ENCODE measurements around the gene SPPL2B. TPM values are rescaled to one million over a fixed set of nuclear protein-coding genes. Genes with fewer than 3 reads are reported as not detected.

The SPPL2B gene
- total RNA-seq, 4 donors from 2014 or later = 14.3 to 58.5 (median 31.5) TPM

GRCh38 chr19:2398735-2399305, 70.3 kb downstream of the SPPL2B start:
- Histone ChIP-seq H3K4me3 (no peak overlapping the region), H3K27ac (no peak overlapping the region), H3K9me3 (no peaks in the 10 kb centered on the region), H3K27me3 (no peaks in the 10 kb centered on the region), H3K36me3 (no peaks in the 10 kb centered on the region), H3K4me1 (no peaks in the 10 kb centered on the region)
- intact Hi-C loops (cut with DNase I; ENCODE audit: low total_unique reads) = no loop called here
- no peak for DNase-seq
- no peak for TF ChIP-seq POLR2A (IDR thresholded peaks at IDR 0.05)

DNA sequence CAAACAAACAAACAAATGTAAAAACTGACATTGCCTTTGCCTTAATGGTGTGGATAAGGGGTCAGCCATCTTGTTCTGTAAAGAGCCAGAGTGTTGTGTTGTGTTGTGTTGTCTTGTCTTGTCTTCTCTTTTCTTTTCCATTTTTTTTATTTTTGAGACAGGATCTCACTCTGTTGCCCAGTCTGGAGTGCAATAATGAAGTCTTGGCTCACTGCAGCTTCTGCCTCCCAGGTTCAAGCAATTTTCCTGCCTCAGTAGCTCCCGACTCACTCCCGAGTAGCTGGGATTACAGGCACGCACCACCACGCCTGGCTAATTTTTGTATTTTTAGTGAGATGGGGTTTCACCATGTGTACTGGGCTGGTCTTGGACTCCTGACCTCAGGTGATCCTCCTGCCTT, 71.1 kb downstream of the SPPL2B start:
- no peak for TF ChIP-seq POLR2A (IDR thresholded peaks at IDR 0.05)
- TF ChIP-seq, protein P1, sequence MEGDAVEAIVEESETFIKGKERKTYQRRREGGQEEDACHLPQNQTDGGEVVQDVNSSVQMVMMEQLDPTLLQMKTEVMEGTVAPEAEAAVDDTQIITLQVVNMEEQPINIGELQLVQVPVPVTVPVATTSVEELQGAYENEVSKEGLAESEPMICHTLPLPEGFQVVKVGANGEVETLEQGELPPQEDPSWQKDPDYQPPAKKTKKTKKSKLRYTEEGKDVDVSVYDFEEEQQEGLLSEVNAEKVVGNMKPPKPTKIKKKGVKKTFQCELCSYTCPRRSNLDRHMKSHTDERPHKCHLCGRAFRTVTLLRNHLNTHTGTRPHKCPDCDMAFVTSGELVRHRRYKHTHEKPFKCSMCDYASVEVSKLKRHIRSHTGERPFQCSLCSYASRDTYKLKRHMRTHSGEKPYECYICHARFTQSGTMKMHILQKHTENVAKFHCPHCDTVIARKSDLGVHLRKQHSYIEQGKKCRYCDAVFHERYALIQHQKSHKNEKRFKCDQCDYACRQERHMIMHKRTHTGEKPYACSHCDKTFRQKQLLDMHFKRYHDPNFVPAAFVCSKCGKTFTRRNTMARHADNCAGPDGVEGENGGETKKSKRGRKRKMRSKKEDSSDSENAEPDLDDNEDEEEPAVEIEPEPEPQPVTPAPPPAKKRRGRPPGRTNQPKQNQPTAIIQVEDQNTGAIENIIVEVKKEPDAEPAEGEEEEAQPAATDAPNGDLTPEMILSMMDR (IDR thresholded peaks at IDR 0.05) = no peak
- H3K4me3 ChIP-seq = no peak overlapping the region
- intact Hi-C loops (cut with DNase I; ENCODE audit: low total_unique reads) = no loop called here
- DNase-seq = no peak
- no peak overlapping the region for H3K27ac ChIP-seq
- H3K9me3 ChIP-seq = no peaks in the 10 kb centered on the region
- no peaks in the 10 kb centered on the region for H3K4me1 ChIP-seq
- no peaks in the 10 kb centered on the region for H3K36me3 ChIP-seq
- H3K27me3 ChIP-seq = no peaks in the 10 kb centered on the region

Other genes starting within 250 kb of the SPPL2B start
- 10 to 100 TPM; 10.2 to 81.4 (median 20.7) TPM for gene MOB3A, start 232.4 kb upstream of the SPPL2B start, total RNA-seq
- gene IZUMO4, start 231.8 kb upstream of the SPPL2B start, total RNA-seq = 10 to 100 TPM in 1 of 4 donors, 1 to 10 TPM in 3; 1.5 to 86.1 (median 5.7) TPM
- 10 to 100 TPM; 33.8 to 97.5 (median 49.8) TPM for gene AP3D1, start 177.1 kb upstream of the SPPL2B start, total RNA-seq
- gene DOT1L, start 164.8 kb upstream of the SPPL2B start, total RNA-seq = 10 to 100 TPM in 2 of 4 donors, 1 to 10 TPM in 2; 3.2 to 45.3 (median 10.0) TPM
- gene PLEKHJ1, start 92.4 kb upstream of the SPPL2B start, total RNA-seq = 10 to 100 TPM in 3 of 4 donors, 1 to 10 TPM in 1; 5.9 to 56.7 (median 30.1) TPM
- gene SF3A2, start 91.9 kb upstream of the SPPL2B start, total RNA-seq = 100 to 1,000 TPM in 1 of 4 donors, 10 to 100 TPM in 3; 33.2 to 107 (median 50.6) TPM
- 1 to 10 TPM in 1 of 4 donors, under 1 TPM in 1, not detected in 2; 0.35 to 3.5 TPM for gene AMH, start 79.4 kb upstream of the SPPL2B start, total RNA-seq
- not detected for gene JSRP1, start 72.3 kb upstream of the SPPL2B start, total RNA-seq
- under 1 TPM in 2 of 4 donors, not detected in 2; 0.26 to 0.40 TPM for gene PEAK3, start 46.5 kb upstream of the SPPL2B start, total RNA-seq
- gene LINGO3, start 20.5 kb upstream of the SPPL2B start, total RNA-seq = not detected
- gene LSM7, start 98 bp upstream of the SPPL2B start, total RNA-seq = 100 to 1,000 TPM in 3 of 4 donors, 10 to 100 TPM in 1; 51.8 to 186 (median 142) TPM
- gene TMPRSS9, start 31.6 kb downstream of the SPPL2B start, total RNA-seq = under 1 TPM in 1 of 4 donors, not detected in 3; 0.69 TPM
- gene TIMM13, start 98.9 kb downstream of the SPPL2B start, total RNA-seq = 10 to 100 TPM in 3 of 4 donors, 1 to 10 TPM in 1; 6.5 to 53.8 (median 31.9) TPM
- 10 to 100 TPM; 10.3 to 75.7 (median 17.1) TPM for gene LMNB2, start 128.3 kb downstream of the SPPL2B start, total RNA-seq
- 10 to 100 TPM; 17.6 to 68.2 (median 38.0) TPM for gene GADD45B, start 147.4 kb downstream of the SPPL2B start, total RNA-seq

Measured in uterus (tissue), 4 donors.